ENCODE measurements around the gene ZNF143.
A peak's percentile ranks its signal among the peaks of the same experiment; 100 is the strongest.
"Not testable (repeated sequence)": the region's sequence is repeated elsewhere in the genome, so short reads cannot be mapped to it uniquely, and the experiment has no call there.

Gene ZNF143

DNA sequence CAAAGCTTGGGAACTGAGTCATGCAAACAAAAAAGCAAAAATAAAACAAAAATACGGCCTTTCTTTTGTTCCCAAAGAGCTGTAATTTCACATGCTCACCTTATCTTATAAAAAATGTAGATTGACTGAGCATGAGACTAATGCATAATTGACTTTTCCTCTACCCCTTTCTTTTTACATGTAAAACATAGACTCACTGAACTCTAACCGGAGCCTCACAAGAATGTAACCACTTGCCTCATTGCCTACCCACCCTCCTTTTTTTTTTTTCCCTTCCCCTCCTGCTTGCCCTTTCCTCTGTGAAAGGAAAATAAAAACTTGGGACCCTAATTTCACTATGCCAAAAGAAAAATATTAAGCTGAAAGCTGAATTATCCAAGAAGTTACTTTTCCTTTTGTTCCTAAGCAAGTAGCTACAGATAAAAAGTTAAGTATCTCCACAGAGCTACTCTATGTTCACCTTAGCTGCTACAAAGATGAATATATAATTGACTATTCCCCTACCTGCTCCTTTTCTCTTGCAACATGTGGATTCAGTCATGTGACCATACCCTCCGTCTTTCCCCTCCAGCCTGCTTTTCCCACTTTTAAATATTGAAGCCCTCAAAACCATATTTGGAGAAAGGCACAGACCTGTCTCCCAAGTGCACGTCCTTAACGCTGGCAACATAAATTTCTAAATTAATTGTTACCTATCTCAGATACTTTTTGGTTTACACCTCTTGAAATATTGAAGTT lies 73.1 kb downstream of the ZNF143 start:
- TF ChIP-seq, protein P1, sequence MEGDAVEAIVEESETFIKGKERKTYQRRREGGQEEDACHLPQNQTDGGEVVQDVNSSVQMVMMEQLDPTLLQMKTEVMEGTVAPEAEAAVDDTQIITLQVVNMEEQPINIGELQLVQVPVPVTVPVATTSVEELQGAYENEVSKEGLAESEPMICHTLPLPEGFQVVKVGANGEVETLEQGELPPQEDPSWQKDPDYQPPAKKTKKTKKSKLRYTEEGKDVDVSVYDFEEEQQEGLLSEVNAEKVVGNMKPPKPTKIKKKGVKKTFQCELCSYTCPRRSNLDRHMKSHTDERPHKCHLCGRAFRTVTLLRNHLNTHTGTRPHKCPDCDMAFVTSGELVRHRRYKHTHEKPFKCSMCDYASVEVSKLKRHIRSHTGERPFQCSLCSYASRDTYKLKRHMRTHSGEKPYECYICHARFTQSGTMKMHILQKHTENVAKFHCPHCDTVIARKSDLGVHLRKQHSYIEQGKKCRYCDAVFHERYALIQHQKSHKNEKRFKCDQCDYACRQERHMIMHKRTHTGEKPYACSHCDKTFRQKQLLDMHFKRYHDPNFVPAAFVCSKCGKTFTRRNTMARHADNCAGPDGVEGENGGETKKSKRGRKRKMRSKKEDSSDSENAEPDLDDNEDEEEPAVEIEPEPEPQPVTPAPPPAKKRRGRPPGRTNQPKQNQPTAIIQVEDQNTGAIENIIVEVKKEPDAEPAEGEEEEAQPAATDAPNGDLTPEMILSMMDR (IDR thresholded peaks at IDR 0.05): no peak
- Histone ChIP-seq H3K36me3 (no peaks in the 10 kb centered on the region), H3K27me3 (no peaks in the 10 kb centered on the region), H3K9me3 (no peaks in the 10 kb centered on the region), H3K4me1 (peaks cover 0 to 47% (median 37%) of the 10 kb centered on the region in 4 donors), H3K27ac (peak overlapping the region; percentile 29 to 57), H3K4me3 (peak overlapping the region in 1 of 2 donors; percentile 1)
- no peak for DNase-seq
- intact Hi-C loops (cut with DNase I; ENCODE audit: low total_unique reads): no loop called here

DNA sequence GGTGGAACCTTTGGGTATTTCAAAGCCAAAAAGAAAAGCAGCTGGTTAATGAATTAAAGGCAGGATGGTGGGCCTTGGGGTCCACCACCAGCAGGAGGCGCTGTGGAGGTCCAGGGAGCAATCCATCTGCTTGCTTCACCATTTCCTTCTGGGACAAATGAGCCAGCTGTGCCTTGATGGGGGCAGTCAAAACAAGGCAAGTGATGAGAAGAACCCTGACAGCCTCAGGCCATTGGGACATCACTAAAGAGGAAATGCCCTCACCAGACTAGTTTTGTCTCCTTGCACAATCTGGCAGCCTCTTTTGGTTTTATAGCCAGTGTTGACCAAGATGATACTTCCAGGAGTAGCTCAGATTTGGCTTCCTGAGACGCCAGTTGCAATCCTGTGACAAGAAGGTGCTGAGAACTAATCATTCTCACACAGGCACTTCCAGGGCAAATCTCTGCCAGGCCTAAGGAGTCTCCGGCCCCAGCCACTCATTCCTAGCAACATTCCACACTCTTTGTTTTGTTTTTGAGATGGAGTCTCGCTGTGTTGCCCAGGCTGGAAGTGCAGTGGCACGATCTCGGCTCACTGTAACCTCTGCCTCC lies 74.5 kb downstream of the ZNF143 start:
- H3K27me3 ChIP-seq: no peaks in the 10 kb centered on the region
- no peak overlapping the region for H3K4me3 ChIP-seq
- peaks cover 0 to 33% (median 26%) of the 10 kb centered on the region in 4 donors for H3K4me1 ChIP-seq
- TF ChIP-seq, protein P1 (IDR thresholded peaks at IDR 0.05): peak; percentile 57 to 62
- peak overlapping the region; percentile 29 to 57 for H3K27ac ChIP-seq
- H3K9me3 ChIP-seq: no peaks in the 10 kb centered on the region
- DNase-seq: peak; percentile 86 to 87
- no peaks in the 10 kb centered on the region for H3K36me3 ChIP-seq
- intact Hi-C loops (cut with DNase I; ENCODE audit: low total_unique reads): no loop called here

DNA sequence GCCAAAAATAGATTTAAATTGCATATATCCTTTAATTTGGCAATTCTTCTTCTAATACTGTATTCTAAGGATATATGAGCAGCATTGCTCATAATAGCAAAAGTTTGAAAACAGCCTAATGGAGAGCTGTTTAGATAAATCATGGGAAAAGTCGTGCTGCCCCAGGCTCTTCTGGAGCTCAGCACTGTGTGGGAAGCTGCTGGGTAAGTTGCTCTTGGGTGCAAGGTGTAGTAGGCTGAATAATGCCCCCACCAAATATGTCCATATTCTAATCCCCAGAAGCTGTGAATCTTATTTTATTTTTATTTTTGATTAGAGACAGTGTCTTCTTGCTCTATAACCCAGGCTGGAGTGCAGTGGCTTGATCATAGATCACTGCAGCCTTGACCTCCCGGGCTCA lies 77.7 kb downstream of the ZNF143 start:
- Histone ChIP-seq H3K36me3 (no peaks in the 10 kb centered on the region), H3K4me1 (peaks cover 0 to 21% (median 14%) of the 10 kb centered on the region in 4 donors), H3K27ac (no peak overlapping the region), H3K4me3 (no peak overlapping the region), H3K9me3 (no peaks in the 10 kb centered on the region), H3K27me3 (no peaks in the 10 kb centered on the region)
- intact Hi-C loops (cut with DNase I; ENCODE audit: low total_unique reads): no loop called here
- DNase-seq: no peak
- TF ChIP-seq, protein P1 (IDR thresholded peaks at IDR 0.05): no peak

DNA sequence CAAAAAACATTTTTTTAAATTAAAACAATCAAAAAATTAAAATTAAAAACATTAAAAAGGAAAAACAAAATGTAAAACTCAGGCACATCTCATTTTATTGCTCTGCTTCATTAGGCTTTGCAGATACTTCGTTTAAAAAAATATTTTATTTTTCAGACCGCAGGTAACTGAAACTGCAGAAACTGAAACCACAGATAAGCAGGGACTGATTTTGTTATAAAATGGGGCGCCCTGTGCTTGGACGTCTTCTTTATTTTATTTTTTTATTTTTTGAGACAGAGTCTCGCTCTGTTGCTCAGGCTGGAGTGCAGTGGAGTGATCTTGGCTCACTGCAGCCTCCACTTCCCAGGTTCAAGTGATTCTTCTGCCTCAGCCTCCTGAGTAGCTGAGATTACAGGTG lies 88.4 kb downstream of the ZNF143 start:
- H3K4me3 ChIP-seq, H3K36me3 ChIP-seq: not testable (repeated sequence)

DNA sequence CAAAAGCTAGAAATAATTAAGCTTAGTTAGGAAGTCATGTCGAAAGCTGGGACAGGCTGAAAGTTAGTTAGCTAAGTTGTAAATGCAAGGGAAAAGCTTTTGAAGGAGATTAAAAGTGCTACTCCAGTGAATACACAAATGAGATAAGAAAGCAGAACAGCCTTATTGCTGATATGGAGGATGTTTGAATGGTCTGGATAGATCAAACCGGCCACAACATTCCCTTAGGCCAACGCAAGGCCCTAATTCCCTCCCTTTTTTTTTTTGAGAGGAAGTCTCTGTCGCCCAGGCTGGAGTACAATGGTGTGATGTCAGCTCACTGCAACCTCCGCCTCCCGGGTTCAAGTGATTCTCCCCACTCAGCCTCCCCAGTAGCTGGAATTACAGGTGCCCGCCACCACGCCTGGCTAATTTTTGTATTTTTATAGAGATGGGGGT lies 89.4 kb downstream of the ZNF143 start:
- intact Hi-C loops (cut with DNase I; ENCODE audit: low total_unique reads): no loop called here
- Histone ChIP-seq H3K9me3 (no peaks in the 10 kb centered on the region), H3K36me3 (no peaks in the 10 kb centered on the region), H3K4me3 (no peak overlapping the region), H3K27me3 (no peaks in the 10 kb centered on the region), H3K27ac (no peak overlapping the region), H3K4me1 (no peaks in the 10 kb centered on the region)
- DNase-seq: no peak
- TF ChIP-seq, protein P1 (IDR thresholded peaks at IDR 0.05): no peak

More for the DNA sequence above, 88.4 kb downstream of the ZNF143 start:
- H3K9me3 ChIP-seq; DNase-seq; intact Hi-C loops (cut with DNase I; ENCODE audit: low total_unique reads); H3K27me3 ChIP-seq; H3K4me1 ChIP-seq; H3K27ac ChIP-seq: not testable (repeated sequence)

DNA sequence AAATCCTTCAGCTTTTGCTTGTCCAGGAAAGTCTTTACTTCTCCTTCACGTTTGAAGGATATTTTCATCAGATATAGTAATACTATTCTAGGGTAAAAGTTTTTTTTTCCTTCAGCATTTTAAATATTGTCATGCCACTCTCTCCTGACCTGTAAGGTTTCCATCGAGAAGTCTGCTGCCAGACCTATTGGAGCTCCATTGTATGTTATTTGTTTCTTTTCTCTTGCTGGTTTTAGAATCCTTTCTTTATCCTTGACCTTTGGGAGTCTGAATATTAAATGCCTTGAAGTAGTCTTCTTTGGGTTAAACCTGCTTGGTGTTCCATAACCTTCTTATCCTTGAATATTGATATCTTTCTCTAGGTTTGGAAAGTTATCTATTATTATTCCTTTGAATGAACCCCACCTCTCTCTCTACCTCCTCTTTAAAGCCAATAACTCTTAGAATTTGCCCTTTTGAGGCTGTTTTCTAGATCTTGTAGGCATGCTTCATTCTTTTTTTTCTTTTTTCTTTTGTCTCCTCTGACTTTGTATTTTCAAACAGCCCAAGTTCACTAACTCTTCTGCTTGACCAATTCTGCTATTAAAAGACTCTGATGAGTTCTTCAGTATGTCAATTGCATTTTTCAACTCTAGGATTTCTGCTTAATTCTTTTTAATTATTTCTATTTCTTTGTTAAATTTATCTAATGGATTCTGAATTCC lies 100.6 kb downstream of the ZNF143 start:
- no peaks in the 10 kb centered on the region for H3K36me3 ChIP-seq
- no peak overlapping the region for H3K27ac ChIP-seq
- intact Hi-C loops (cut with DNase I; ENCODE audit: low total_unique reads): no loop called here
- no peak for DNase-seq
- H3K4me3 ChIP-seq: no peak overlapping the region
- peaks cover 0 to 16% (median 12%) of the 10 kb centered on the region in 4 donors for H3K4me1 ChIP-seq
- H3K9me3 ChIP-seq: no peaks in the 10 kb centered on the region
- TF ChIP-seq, protein P1 (IDR thresholded peaks at IDR 0.05): no peak
- no peaks in the 10 kb centered on the region for H3K27me3 ChIP-seq
